Left lung (tissue), 10 donors: ENCODE results near the gene ARHGAP28. TPM values are rescaled to one million over a fixed set of nuclear protein-coding genes. Genes with fewer than 3 reads are reported as not detected.

Experiments
- ATAC-seq: fragments of 200-7000 bp; cut with Tn5 transposase; one replicate; pipeline ENCODE4 v1.9.1; 2020; ENCODE audit warnings: moderate library complexity
- DNase-seq, 4 donors: peaks; one replicate each; pipeline ENCODE4 v3.0.0-alpha.2; 2013 to 2020
- H3K27ac ChIP-seq, 2 donors: fragments of 200-600 bp; sonication (generic) in 1 of 2; one replicate each; pipeline versions ENCODE4 v1.5.0 to v1.8.0; 2020 to 2021
- H3K27me3 ChIP-seq, 2 donors: fragments of 200-600 bp; sonication (generic) in 1 of 2; one replicate each; pipeline versions ENCODE4 v1.5.0 to v1.8.0; 2020 to 2021
- H3K36me3 ChIP-seq, 2 donors: fragments of 200-600 bp; sonication (generic) in 1 of 2; one replicate each; pipeline versions ENCODE4 v1.5.0 to v1.8.0; 2020 to 2021
- H3K4me1 ChIP-seq, 2 donors: fragments of 200-600 bp; one replicate each; pipeline ENCODE4 v1.8.0; 2021
- H3K4me3 ChIP-seq, 2 donors: fragments of 200-600 bp; sonication (generic) in 1 of 2; one replicate each; pipeline versions ENCODE4 v1.5.0 to v1.8.0; 2020 to 2021; ENCODE audit warnings: mild to moderate bottlenecking in 1 of 2
- H3K9me3 ChIP-seq, 2 donors: fragments of 200-600 bp; sonication (generic) in 1 of 2; one replicate each; pipeline versions ENCODE4 v1.5.0 to v1.8.0; 2020 to 2021
- CTCF ChIP-seq, 2 donors: fragments of 200-600 bp; sonication (generic) in 1 of 2; IDR thresholded peaks; one replicate each; pipeline versions ENCODE4 v1.5.0 to v1.8.0; 2021; ENCODE audit warnings: antibody characterized with exemption in 2 of 2
- intact Hi-C, 2 donors: fragments of 100-400 bp; cut with DNase I; formaldehyde crosslinking; loops; one replicate each; pipeline versions ENCODE4 v1.11.2 to v1.14.2; 2022
- polyA plus RNA-seq, 6 donors: library from polyadenylated mRNA; unstranded; fragments of 120-200 nt; gene quantifications; one replicate each; pipeline ENCODE4 v1.2.1, GENCODE V29; 2013; ENCODE audit not compliant: insufficient read length in 6 of 6
- total RNA-seq, 2 donors: library from RNA; stranded (reverse); fragmentation: NEBNext Ultra II Directional; extraction: Animal tissue kit (Norgen Biotek cat#: 25700); gene quantifications; one replicate each; pipeline ENCODE4 v1.2.1, GENCODE V29; 2021
- donor health status: DM: no; HTN: yes; CAD: no.
- donor health status: DM: no; HTN: no; CAD: no.

ARHGAP28 gene
- total and polyA plus RNA-seq, 8 donors, result 16.6 to 262 (median 208) TPM

- Histone ChIP-seq H3K9me3 (no peaks in the 10 kb centered on the region), H3K27ac (no peak overlapping the region), H3K4me3 (no peak overlapping the region), H3K27me3 (no peaks in the 10 kb centered on the region), H3K4me1 (no peaks in the 10 kb centered on the region), H3K36me3 (no peaks in the 10 kb centered on the region)
- no peak for ATAC-seq
- peak in 1 of 4 donors; percentile 81 for DNase-seq
- intact Hi-C loops, result loop anchor here in 1 of 2 donors (10.0 kb wide), 2 partner anchors 152 to 178 kb away; no protein-coding TSS in a partner anchor
- no peak for TF ChIP-seq CTCF (IDR thresholded peaks at IDR 0.05)
These were observed 6.8 kb upstream of the ARHGAP28 start for GRCh38 chr18:6722690-6723089.

- H3K9me3 ChIP-seq, result no peaks in the 10 kb centered on the region
- peaks cover 0 to 3% of the 10 kb centered on the region in 2 donors for H3K27me3 ChIP-seq
- DNase-seq (no peak), ATAC-seq (no peak)
- no peaks in the 10 kb centered on the region for H3K36me3 ChIP-seq
- intact Hi-C loops, result loop anchor here in 1 of 2 donors (10.0 kb wide), 2 partner anchors 150 to 180 kb away; no protein-coding TSS in a partner anchor
- TF ChIP-seq CTCF (IDR thresholded peaks at IDR 0.05), result no peak
- no peak overlapping the region for H3K4me3 ChIP-seq
- no peaks in the 10 kb centered on the region for H3K4me1 ChIP-seq
- H3K27ac ChIP-seq, result no peak overlapping the region
These were observed 5.2 kb upstream of the ARHGAP28 start for GRCh38 chr18:6724331-6724730.

- Histone ChIP-seq H3K36me3 (no peaks in the 10 kb centered on the region), H3K9me3 (no peaks in the 10 kb centered on the region), H3K27me3 (peaks cover 0 to 10% of the 10 kb centered on the region in 2 donors), H3K4me3 (no peak overlapping the region), H3K4me1 (no peaks in the 10 kb centered on the region), H3K27ac (peak overlapping the region; percentile 71 to 85)
- TF ChIP-seq CTCF (IDR thresholded peaks at IDR 0.05), result no peak
- intact Hi-C loops, result loop anchor here in 1 of 2 donors (10.0 kb wide), 2 partner anchors 146 to 184 kb away; no protein-coding TSS in a partner anchor
- DNase-seq, result no peak
- no peak for ATAC-seq
These were observed 1.2 kb upstream of the ARHGAP28 start for GRCh38 chr18:6728331-6728730.

- intact Hi-C loops, result loop anchor here in 1 of 2 donors (10.0 kb wide), 2 partner anchors 146 to 184 kb away; no protein-coding TSS in a partner anchor
- peak overlapping the region; percentile 71 to 85 for H3K27ac ChIP-seq
- peak; percentile 2 for ATAC-seq
These were observed 688 bp upstream of the ARHGAP28 start for GRCh38 chr18:6728809-6729246.

More at GRCh38 chr18:6728809-6729246, 688 bp upstream of the ARHGAP28 start:
- TF ChIP-seq CTCF (IDR thresholded peaks at IDR 0.05), result no peak
- no peak for DNase-seq
- Histone ChIP-seq H3K9me3 (no peaks in the 10 kb centered on the region), H3K27me3 (peaks cover 0 to 10% of the 10 kb centered on the region in 2 donors), H3K4me1 (no peaks in the 10 kb centered on the region), H3K36me3 (no peaks in the 10 kb centered on the region), H3K4me3 (peak overlapping the region; percentile 46 to 51)
